GOT3 (cell line): Measurements from ENCODE around the gene PCDHGA8.

Experiments used
- DNase-seq: peaks from one replicate; lab custom pipeline; 2025; ENCODE audit warnings: mixed read lengths; lab: John Stamatoyannopoulos, UW

PCDHGA8 gene

DNA sequence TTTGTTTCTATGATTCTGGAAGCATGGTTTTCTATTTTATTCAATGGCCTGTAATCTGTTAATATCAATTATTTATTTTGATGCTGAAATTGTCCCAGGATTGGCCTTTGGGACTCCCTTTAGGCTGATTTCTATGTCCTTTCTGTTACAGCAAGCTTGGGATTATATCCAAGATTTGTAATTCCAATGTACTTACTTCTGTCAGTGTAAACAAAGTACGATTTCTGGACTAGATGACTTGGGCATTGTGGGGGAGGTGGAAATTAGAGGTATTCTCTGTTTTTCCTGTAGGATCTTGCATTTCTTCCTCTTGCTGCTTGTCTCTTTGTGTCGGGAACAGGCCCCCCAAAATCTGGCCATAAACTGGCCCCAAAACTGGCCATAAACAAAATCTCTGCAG lies 41.6 kb downstream of the PCDHGA8 start:
- DNase-seq = no peak

DNA sequence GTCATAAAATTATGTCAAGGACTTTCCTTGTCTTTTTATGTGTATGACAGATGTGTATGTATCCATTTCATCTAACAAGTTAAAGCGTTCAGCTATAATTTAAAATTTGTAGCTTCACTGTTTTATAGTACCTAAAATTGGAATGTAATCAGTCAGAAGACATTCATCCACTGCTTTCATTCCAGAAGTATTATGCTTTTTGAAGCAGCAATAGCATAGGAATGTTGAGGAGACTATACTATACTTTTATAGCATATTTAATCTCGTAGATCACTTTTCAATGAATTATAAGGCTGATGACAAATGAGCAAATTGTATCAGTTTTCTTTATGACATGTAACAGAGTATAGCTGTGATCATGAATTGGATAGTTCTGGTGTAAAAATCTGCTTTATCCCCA lies 44.8 kb downstream of the PCDHGA8 start:
- no peak for DNase-seq

DNA sequence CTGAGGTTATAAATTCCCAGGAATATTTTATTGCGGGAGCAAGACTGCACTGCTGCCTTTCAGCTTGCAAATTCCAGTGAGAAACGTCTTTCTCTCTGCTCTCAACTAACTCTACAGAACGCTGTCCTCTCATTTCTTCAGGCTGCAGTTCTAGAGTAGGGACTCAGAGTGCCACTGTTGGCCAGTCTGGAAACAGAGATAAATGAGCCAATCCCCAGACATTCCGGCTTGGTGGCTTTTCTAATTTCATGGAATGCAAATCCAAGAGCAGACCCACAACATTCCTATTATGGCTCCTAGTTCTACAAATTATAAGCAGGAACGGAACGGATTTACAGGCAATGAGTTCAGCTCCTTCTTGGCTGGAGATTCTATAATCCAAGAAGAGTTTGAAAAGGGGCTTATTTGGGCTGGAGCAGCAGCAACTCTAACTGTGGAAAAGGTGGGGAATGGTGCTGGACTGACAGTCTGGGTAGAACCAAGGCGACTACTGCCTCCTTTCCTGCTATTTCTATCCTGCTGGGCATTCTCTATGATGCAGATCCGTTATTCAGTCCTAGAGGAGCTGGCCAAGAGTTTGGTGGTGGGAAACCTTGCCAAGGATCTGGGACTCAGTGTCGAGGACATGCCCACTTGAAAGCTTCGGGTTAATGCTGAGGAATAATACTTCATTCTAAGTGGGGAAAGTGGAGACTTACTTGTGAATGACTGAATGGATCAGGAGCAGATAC lies 47.1 kb downstream of the PCDHGA8 start:
- DNase-seq = no peak

DNA sequence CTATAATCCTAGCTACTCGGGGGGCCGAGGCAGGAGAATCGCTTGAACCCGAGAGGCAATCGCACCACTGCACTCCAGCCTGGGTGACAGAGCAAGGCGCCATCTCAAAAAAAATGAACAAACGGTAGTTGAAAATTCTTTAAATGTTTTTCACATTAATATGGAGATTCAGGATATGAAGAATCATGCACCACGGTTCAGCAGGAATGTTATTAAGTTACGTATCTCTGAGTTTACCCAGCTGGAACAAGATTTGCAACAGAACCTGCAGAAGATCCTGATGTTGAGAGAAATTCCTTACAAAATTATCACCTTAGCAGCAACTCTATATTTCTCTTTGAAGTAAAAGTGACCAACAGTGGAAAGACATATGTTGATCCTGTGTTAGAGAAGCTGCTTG lies 47.9 kb downstream of the PCDHGA8 start:
- no peak for DNase-seq

DNA sequence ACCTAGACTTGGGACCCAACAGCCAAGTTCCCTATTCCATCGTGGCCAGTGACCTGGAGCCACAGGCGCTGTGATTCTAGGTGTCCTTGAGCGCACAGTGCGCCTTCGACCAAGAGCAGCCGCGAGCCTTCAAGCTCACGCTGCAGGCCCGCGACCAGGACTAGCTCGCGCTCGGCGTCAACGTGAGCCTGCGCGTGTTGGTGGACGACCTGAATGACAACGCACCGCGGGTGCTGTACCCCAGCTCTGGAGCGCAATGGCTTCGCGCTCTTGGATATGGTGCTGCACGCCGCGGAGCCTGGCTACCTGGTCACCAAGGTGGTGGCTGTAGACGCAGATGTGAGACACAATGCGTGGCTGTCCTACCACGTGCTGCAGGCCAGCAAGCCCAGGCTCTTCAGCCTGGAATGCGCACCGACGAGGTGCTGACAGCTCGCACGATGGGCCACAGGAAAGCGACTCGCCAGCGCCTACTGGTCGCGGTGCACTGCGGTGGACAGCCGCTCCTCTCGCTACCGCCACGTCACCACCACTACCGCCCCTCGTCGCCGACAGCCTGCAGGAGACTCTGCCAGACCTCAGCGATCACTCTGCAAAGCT lies 49.2 kb downstream of the PCDHGA8 start:
- no peak for DNase-seq
